Testis (tissue), 2 donors: Measurements from ENCODE around the gene CAVIN2.

Source experiments
- CTCF ChIP-seq, 3 experiments: fragments of 450-650 bp in 2 of 3; fragments of 200-600 bp in 1 of 3; sonication (generic) in 1 of 3; IDR thresholded peaks; one replicate each; pipeline ENCODE4 v1.5.1; 2016 to 2019; ENCODE audit warnings: antibody characterized with exemption in 3 of 3, mild to moderate bottlenecking in 2 of 3, moderate library complexity in 1 of 3
- POLR2A ChIP-seq: fragments of 450-650 bp; IDR thresholded peaks from one replicate; pipeline ENCODE4 v1.6.1; 2017; ENCODE audit warnings: antibody characterized with exemption, mild to moderate bottlenecking, moderate library complexity

- TF ChIP-seq CTCF (IDR thresholded peaks at IDR 0.05) (no peak), POLR2A (no peak)
Measured at GRCh38 chr2:191836853-191837769, 9.8 kb downstream of the CAVIN2 start.
